Measurements from ENCODE around the gene IRS1. TPM values are rescaled to one million over a fixed set of nuclear protein-coding genes. Genes with fewer than 3 reads are reported as not detected.

The IRS1 gene
- total and polyA plus RNA-seq, 12 donors: 2.2 to 20.2 (median 14.5) TPM

- TF ChIP-seq CTCF (IDR thresholded peaks at IDR 0.05): peak in 6 of 9 donors; percentile 8 to 39 (median 16)
- peaks cover 8 to 85% (median 67%) of the 10 kb centered on the region in 9 donors for H3K4me1 ChIP-seq
- H3K27ac ChIP-seq: peak overlapping the region; percentile 57 to 97 (median 94)
- DNase-seq (peak; percentile 10 to 36), ATAC-seq (peak in 3 of 8 donors; percentile 5 to 13 (median 6))
- 51 to 53% methylated on average over 26 of the region's 26 CpGs for WGBS, 2 donors
- H3K9me3 ChIP-seq: peaks cover 0 to 4% (median 0%) of the 10 kb centered on the region in 11 donors
- peaks cover 0 to 33% (median 0%) of the 10 kb centered on the region in 7 donors for H3K27me3 ChIP-seq
- intact Hi-C loops (cut with DNase I): loop anchor here (5.0 to 10.0 kb wide), 16 partner anchors 51 to 761 kb away; no protein-coding TSS in a partner anchor
- peak overlapping the region in 9 of 10 donors; percentile 68 to 95 (median 85) for H3K4me3 ChIP-seq
- peaks cover 0 to 9% (median 0%) of the 10 kb centered on the region in 9 donors for H3K36me3 ChIP-seq
Measured at GRCh38 chr2:226795281-226796011, 4.2 kb downstream of the IRS1 start.

GRCh38 chr2:226794751-226795171, 4.9 kb downstream of the IRS1 start:
- Histone ChIP-seq H3K4me3 (peak overlapping the region in 9 of 10 donors; percentile 68 to 95 (median 85)), H3K36me3 (peaks cover 0 to 9% (median 0%) of the 10 kb centered on the region in 9 donors), H3K27ac (peak overlapping the region; percentile 57 to 97 (median 94)), H3K27me3 (peaks cover 0 to 27% (median 0%) of the 10 kb centered on the region in 7 donors), H3K4me1 (peaks cover 8 to 86% (median 68%) of the 10 kb centered on the region in 9 donors), H3K9me3 (peaks cover 0 to 4% (median 0%) of the 10 kb centered on the region in 11 donors)
- TF ChIP-seq CTCF (IDR thresholded peaks at IDR 0.05): no peak
- DNase-seq: peak in 1 of 2 donors; percentile 17
- intact Hi-C loops (cut with DNase I): loop anchor here (5.0 to 10.0 kb wide), 21 partner anchors 37 to 760 kb away; no protein-coding TSS in a partner anchor
- 19 to 30% methylated on average over 9 of the region's 9 CpGs for WGBS, 2 donors
- no peak for ATAC-seq

GRCh38 chr2:226794196-226794661, 5.4 kb downstream of the IRS1 start:
- Histone ChIP-seq H3K27me3 (peaks cover 0 to 23% (median 0%) of the 10 kb centered on the region in 7 donors), H3K9me3 (peaks cover 0 to 4% (median 0%) of the 10 kb centered on the region in 11 donors), H3K4me3 (peak overlapping the region in 9 of 10 donors; percentile 68 to 95 (median 85)), H3K36me3 (peaks cover 0 to 9% (median 0%) of the 10 kb centered on the region in 9 donors), H3K27ac (peak overlapping the region; percentile 57 to 97 (median 94)), H3K4me1 (peaks cover 8 to 91% (median 74%) of the 10 kb centered on the region in 9 donors)
- ATAC-seq (no peak), DNase-seq (no peak)
- TF ChIP-seq CTCF (IDR thresholded peaks at IDR 0.05): no peak
- 6 to 13% methylated on average over 4 of the region's 4 CpGs for WGBS, 2 donors
- intact Hi-C loops (cut with DNase I): loop anchor here in 9 of 10 donors (5.0 to 10.0 kb wide), 20 partner anchors 37 to 759 kb away; no protein-coding TSS in a partner anchor

GRCh38 chr2:226793646-226794045, 6.0 kb downstream of the IRS1 start:
- Histone ChIP-seq H3K4me3 (peak overlapping the region in 9 of 10 donors; percentile 68 to 95 (median 85)), H3K9me3 (peaks cover 0 to 4% (median 0%) of the 10 kb centered on the region in 11 donors), H3K4me1 (peaks cover 8 to 94% (median 79%) of the 10 kb centered on the region in 9 donors), H3K36me3 (peaks cover 0 to 9% (median 0%) of the 10 kb centered on the region in 9 donors), H3K27ac (peak overlapping the region; percentile 57 to 97 (median 94)), H3K27me3 (peaks cover 0 to 17% (median 0%) of the 10 kb centered on the region in 7 donors)
- ATAC-seq (no peak), DNase-seq (no peak)
- intact Hi-C loops (cut with DNase I): loop anchor here in 9 of 10 donors (5.0 to 10.0 kb wide), 20 partner anchors 36 to 759 kb away; no protein-coding TSS in a partner anchor
- 18 to 23% methylated on average over 2 of the region's 2 CpGs for WGBS, 2 donors
- no peak for TF ChIP-seq CTCF (IDR thresholded peaks at IDR 0.05)
